ENCODE measurements around the gene IL20RB.
"Not testable (repeated sequence)": the region's sequence is repeated elsewhere in the genome, so short reads cannot be mapped to it uniquely, and the experiment has no call there.

IL20RB gene

DNA sequence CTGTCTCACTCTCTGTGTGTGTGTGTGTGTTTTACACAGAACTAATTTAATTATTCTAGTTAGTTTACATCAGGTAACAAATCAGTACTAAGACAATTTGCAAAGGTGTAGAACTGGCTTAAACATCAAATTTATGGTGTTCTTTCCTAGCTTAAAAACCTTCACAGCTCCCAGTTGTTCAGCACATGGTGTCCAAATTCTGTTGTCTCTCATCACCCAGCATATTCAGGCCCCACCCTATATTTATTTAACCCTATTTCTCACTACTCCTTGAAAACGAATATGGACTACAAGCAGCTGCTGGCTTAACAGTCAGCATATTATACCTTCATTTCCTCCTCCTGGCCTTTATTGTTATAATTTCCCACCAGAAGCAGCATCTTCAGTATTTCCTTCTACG, 1.2 kb downstream of the IL20RB start:
- TF ChIP-seq, protein P1, sequence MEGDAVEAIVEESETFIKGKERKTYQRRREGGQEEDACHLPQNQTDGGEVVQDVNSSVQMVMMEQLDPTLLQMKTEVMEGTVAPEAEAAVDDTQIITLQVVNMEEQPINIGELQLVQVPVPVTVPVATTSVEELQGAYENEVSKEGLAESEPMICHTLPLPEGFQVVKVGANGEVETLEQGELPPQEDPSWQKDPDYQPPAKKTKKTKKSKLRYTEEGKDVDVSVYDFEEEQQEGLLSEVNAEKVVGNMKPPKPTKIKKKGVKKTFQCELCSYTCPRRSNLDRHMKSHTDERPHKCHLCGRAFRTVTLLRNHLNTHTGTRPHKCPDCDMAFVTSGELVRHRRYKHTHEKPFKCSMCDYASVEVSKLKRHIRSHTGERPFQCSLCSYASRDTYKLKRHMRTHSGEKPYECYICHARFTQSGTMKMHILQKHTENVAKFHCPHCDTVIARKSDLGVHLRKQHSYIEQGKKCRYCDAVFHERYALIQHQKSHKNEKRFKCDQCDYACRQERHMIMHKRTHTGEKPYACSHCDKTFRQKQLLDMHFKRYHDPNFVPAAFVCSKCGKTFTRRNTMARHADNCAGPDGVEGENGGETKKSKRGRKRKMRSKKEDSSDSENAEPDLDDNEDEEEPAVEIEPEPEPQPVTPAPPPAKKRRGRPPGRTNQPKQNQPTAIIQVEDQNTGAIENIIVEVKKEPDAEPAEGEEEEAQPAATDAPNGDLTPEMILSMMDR (IDR thresholded peaks at IDR 0.05; ENCODE audit: extremely low read depth, insufficient read depth, missing control alignments) = no peak
- DNase-seq (ENCODE audit: low spot score) = no peak
- in situ Hi-C loops (cut with MboI; ENCODE audit: low pct_unique_long_range_greater_than_20kb, low sequenced_read_pairs, unreplicated experiment) = no loop called here

DNA sequence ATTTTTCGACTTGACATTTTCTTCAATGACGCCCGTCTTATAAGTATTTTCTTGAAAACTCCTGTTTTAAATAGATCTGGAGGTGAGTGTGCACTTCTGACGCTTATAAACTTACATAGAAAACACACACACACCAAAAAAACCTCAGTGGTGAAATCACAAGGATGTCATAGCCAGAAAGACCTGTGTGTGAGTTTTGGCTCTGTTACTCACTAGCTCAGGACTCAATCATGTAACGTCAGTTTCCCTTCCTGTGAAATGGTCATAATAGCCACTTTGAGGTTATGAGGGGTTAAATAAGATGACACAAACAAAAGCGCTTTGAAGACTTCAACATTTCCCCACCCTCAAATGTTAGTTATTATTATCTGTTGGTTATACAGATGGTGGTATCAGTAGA, 1.8 kb downstream of the IL20RB start:
- TF ChIP-seq, protein P1 (IDR thresholded peaks at IDR 0.05; ENCODE audit: extremely low read depth, insufficient read depth, missing control alignments) = no peak
- in situ Hi-C loops (cut with MboI; ENCODE audit: low pct_unique_long_range_greater_than_20kb, low sequenced_read_pairs, unreplicated experiment) = no loop called here
- no peak for DNase-seq (ENCODE audit: low spot score)

DNA sequence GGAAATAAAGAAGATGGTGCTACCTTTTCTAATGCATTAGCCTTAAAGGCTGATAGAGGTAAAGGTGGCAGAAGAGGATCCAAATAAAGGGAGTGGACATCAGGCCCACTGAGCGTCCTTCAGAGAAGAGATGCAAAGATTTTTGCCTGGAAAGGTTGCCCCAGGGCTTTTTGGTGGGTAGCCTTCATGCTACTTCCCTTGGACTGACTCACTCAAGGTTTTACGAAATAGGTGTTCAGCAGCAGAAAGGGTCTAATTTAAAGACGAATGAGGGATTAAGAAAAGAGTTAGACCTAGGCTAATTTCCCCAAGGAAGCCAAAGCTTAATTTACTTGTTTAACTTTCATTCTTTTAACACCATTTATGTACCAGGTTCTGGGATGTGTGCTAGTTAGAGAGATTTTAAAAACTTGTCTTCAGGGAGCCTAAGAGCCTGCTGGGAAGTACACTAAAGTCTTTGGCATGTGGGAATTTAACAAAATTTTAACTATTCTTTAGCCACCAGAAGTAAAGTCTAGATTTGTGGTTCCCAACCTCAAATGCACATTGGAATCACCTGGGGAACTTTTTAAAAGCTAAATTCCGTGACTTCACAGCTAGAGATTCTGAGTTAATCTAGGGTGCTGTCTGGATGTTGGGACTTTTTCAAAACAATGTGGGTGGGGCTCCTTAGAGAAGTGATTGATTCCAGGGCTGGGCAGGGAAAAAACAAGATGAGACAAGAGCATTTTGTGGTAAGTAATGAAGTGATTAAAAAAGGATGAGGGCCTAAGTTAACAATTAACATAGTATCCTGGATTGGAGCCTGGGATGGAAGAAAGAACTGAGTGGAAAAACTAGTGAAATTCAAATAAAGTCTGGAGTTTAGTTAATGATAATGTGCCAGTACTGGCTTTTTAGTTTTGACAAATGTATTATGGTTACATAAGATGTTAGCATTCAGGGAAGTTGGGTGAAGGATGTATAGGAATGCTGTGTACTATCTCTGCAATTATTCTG, 3.4 kb downstream of the IL20RB start:
- DNase-seq (ENCODE audit: low spot score) = no peak
- in situ Hi-C loops (cut with MboI; ENCODE audit: low pct_unique_long_range_greater_than_20kb, low sequenced_read_pairs, unreplicated experiment) = no loop called here

DNA sequence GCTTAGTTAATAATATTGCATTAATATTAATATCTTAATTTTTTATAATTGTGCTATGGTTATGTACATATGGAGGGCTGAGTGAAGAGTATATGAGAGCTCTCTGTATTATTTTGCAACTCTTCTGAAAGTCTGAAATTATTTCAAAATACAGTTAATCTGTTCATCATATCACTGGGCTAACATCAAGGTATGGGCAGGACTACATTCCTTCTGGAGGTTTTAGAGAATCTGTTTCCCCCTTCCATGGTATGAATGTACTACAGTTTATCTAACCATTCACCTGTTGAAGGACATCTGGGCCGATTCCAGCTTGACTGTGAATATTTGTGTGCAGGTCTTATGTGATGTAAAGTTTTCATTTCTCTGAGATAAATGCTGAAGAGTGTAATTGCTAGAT, 5.1 kb downstream of the IL20RB start:
- in situ Hi-C loops (cut with MboI; ENCODE audit: low pct_unique_long_range_greater_than_20kb, low sequenced_read_pairs, unreplicated experiment) = no loop called here
- TF ChIP-seq, protein P1 (IDR thresholded peaks at IDR 0.05; ENCODE audit: extremely low read depth, insufficient read depth, missing control alignments) = no peak
- no peak for DNase-seq (ENCODE audit: low spot score)

More for the DNA sequence above, 3.4 kb downstream of the IL20RB start:
- TF ChIP-seq, protein P1 (IDR thresholded peaks at IDR 0.05; ENCODE audit: extremely low read depth, insufficient read depth, missing control alignments) = no peak

DNA sequence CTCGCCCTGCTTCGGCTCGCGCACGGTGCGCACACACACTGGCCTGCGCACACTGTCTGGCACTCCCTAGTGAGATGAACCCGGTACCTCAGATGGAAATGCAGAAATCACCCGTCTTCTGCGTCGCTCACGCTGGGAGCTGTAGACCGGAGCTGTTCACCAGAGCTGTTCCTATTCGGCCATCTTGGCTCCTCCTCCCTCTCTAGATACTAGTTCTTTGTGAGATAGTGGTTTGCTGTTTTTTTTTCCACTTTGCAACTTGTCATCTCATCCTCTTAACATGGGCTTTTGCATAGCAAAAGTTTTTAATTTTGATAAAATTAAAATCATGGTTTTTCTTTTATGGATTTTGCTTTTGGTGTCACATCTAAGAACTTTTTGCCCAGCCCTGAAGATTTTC, 11.8 kb downstream of the IL20RB start:
- in situ Hi-C loops (cut with MboI; ENCODE audit: low pct_unique_long_range_greater_than_20kb, low sequenced_read_pairs, unreplicated experiment); DNase-seq (ENCODE audit: low spot score): not testable (repeated sequence)

DNA sequence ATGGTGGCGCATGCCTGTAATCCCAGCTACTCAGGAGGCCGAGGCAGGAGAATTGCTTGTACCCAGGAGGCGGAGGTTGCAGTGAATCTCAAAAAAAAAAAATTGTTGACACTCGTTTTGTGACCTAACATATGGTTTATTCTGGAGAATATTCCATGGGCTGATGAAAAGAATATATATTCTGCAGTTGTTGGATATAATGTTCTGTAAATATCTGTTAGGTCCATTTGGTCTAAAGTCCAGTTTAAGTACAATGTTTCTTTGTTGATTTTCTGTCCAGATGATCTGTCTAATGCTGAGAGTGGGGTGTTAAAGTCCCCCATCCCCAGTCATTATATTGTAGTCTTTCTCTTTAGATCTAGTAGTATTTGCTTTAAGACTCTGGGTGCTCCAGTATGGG, 15.6 kb downstream of the IL20RB start:
- TF ChIP-seq, protein P1 (IDR thresholded peaks at IDR 0.05; ENCODE audit: extremely low read depth, insufficient read depth, missing control alignments) = no peak
- no peak for DNase-seq (ENCODE audit: low spot score)
- in situ Hi-C loops (cut with MboI; ENCODE audit: low pct_unique_long_range_greater_than_20kb, low sequenced_read_pairs, unreplicated experiment) = no loop called here

DNA sequence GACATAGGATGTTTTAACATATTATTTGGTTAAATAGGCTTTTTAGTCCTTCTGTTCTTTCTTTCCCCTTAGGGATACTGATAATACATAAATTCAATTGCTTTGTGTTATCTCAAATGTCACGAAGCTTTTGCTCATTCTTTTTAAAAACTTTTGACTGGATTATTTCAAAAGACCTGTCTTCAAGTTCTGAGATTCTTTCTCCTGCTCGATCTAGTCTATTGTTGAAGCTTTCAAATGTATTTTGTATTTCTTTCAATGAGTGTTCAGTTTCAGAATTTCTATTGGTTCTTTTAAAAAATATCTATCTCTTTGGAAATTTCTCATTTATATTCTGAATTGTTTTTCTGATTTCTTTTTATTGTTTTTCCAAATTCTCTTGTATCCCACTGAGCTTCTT, 16.9 kb downstream of the IL20RB start:
- TF ChIP-seq, protein P1 (IDR thresholded peaks at IDR 0.05; ENCODE audit: extremely low read depth, insufficient read depth, missing control alignments) = no peak
- in situ Hi-C loops (cut with MboI; ENCODE audit: low pct_unique_long_range_greater_than_20kb, low sequenced_read_pairs, unreplicated experiment) = no loop called here
- no peak for DNase-seq (ENCODE audit: low spot score)

Data from GM13977 (cell line).